GM18526 (cell line): ENCODE measurements around the gene LDLRAD4.

Source experiments
- POLR2A ChIP-seq: IDR thresholded peaks from 3 replicates; pipeline ENCODE4 v1.6.1; 2011; ENCODE audit not compliant: insufficient read length; ENCODE audit errors: extremely low read depth

LDLRAD4 gene

DNA sequence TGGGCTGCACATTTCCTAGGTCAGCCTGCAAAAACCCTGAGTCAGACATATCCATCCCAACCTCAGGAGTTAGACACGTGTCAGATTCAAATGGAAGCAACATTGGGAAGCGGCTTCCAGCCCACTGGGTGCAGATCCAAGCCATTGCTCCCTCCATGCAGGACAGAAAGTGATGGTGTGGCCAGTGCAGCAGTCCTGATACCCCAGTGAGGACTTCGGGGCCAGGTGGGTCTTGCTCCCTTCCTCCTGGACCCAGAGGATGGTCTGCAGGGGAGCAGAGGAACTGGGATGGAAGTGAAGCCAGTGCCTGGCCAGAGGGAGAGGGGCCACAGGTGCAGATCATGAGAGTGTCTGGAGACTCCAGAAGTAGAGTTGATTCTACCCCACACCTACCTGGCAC is 255.8 kb downstream of the LDLRAD4 start:
- TF ChIP-seq POLR2A, result no peak

DNA sequence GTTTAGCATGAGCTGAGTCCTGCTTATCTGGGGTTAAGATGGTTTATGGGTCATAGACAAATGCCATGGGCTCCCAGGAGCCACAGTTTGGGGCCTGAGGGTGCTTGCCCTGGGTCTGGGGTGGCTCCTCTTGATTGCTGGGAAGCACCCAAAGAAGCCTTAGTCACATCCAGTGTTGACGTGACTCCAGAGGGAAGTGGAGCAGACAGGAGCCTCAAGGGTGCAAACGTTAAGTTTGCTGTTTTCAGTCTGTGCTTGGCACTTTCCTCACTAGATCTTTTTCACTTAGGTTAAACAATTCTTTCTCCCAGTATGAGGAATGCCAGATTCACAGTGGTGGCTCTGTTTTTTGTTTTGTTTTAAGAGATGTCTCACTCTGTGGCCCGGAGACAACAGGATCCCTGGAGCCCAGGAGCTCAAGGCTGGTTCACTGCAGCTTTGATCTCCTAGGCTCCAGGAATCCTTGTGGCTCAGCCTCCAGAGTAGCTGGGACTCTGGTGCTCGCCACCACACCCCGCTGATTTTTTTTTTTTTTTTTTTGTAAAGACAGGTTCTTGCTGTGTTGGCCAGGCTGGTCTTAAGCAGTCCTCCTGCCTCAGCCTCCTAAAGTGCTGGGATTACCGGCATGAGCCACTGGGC is 256.5 kb downstream of the LDLRAD4 start:
- TF ChIP-seq POLR2A, result no peak

- no peak for TF ChIP-seq POLR2A
Measured at GRCh38 chr18:13477147-13477683, 258.7 kb downstream of the LDLRAD4 start.

GRCh38 chr18:13480571-13481255 is 262.2 kb downstream of the LDLRAD4 start:
- TF ChIP-seq POLR2A, result no peak

- no peak for TF ChIP-seq POLR2A
Measured at GRCh38 chr18:13481331-13481730, 262.8 kb downstream of the LDLRAD4 start.

GRCh38 chr18:13481820-13482617 is 263.5 kb downstream of the LDLRAD4 start:
- TF ChIP-seq POLR2A, result no peak

DNA sequence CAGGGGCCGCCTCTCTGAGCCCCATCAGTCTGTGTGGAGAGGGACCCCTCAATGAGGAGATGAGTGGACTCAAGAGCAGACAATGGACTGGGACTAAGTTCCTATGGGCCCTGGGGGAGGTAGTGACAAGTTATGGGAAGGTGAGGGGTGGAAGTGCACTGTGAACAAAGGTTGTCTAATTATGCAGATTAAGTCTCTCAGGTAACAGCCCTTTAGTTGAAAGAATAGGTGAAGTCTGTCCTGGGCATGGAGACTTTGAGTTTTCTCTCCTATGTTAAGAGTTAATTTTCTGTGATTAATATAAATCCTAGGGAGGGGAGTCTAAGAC is 264.0 kb downstream of the LDLRAD4 start:
- TF ChIP-seq POLR2A, result no peak

DNA sequence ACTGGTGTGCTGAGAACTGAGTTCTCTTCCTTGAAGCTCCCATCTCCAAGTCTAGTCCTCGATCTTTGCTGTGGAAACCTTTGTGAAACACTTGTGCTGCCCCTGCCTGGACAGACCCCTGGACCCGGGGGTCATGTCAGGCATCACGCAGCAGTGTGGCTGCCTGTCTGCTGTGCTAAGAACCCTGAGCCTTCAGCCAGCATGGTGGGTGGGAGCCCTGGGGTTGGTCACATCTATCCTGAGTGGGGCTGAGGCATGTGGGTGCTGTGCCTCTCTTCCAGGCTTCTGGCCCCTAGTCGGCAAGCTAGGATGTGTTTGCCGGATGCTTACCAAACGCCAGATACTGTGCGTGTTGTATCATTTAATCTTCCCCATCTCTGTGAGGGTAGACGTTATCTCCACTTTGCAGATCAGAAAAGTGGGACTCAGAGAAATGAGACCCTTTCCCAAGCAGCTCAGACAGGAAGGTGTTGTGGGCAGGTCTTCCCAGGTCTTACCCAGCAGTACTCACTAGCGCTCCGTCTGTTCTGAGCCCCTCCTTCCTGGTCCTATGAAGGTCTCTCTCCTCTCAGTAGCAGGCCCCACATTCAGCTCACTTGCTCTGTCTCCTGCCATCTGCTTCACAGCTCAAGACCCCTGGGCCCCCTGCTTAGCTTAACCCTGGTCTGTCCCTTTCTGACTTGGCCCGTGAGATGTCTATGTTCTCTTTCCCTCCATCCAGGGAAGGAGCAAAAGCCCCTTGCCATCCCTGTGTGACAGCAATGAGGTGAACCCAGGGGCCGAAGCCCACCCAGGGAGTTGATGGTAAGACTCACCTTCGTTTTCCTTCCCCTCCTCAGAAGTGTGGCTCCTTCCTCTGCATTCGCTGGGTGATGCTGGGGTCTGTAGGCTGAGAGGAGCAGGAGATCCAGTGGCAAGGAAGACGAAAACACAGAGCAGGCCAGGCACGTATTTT is 265.0 kb downstream of the LDLRAD4 start:
- no peak for TF ChIP-seq POLR2A

DNA sequence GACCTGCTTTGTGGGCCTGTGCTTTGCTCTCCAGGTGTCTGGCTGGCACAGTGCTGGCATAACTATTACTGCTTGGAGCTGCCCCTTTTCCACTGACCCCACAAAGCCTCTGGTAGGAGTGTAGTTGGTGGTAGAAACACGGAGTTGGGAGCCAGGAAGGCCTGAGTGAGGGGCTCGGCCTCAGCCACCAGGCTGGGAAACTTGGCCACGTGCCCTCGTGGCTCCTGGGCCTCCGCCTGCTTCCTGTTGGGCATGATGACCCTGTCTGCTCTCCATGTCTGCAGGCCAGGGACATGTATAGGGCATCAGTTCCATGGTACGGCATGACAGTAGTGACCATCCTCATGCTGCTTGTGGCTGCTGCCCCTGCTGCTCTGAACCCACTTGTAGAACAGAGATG is 266.6 kb downstream of the LDLRAD4 start:
- no peak for TF ChIP-seq POLR2A

- TF ChIP-seq POLR2A, result no peak
Measured at GRCh38 chr18:13485604-13486003, 267.0 kb downstream of the LDLRAD4 start.

GRCh38 chr18:13486284-13486683 is 267.7 kb downstream of the LDLRAD4 start:
- TF ChIP-seq POLR2A, result no peak

GRCh38 chr18:13486686-13487085 is 268.1 kb downstream of the LDLRAD4 start:
- no peak for TF ChIP-seq POLR2A

GRCh38 chr18:13487237-13487636 is 268.7 kb downstream of the LDLRAD4 start:
- no peak for TF ChIP-seq POLR2A

GRCh38 chr18:13488281-13488929 is 269.8 kb downstream of the LDLRAD4 start:
- TF ChIP-seq POLR2A, result no peak
